Measurements from ENCODE around the gene ZKSCAN3. TPM values are rescaled to one million over a fixed set of nuclear protein-coding genes. Genes with fewer than 3 reads are reported as not detected.

Gene ZKSCAN3
- total RNA-seq, 1 donor from 2014 or later = 3.5 TPM

Other genes starting within 250 kb of the ZKSCAN3 start
- gene ZSCAN16, start 225.3 kb upstream of the ZKSCAN3 start, total RNA-seq = 4.0 TPM in 2 replicates
- 17.9 and 20.8 TPM in 2 replicates for gene ZKSCAN8, start 208.1 kb upstream of the ZKSCAN3 start, total RNA-seq
- gene ZSCAN9, start 124.7 kb upstream of the ZKSCAN3 start, total RNA-seq = 9.7 and 10.8 TPM in 2 replicates
- 4.6 and 5.0 TPM in 2 replicates for gene ZKSCAN4, start 97.7 kb upstream of the ZKSCAN3 start, total RNA-seq
- not detected in 2 replicates for gene NKAPL, start 90.7 kb upstream of the ZKSCAN3 start, total RNA-seq
- 6.1 and 7.7 TPM in 2 replicates for gene ZSCAN26, start 82.8 kb upstream of the ZKSCAN3 start, total RNA-seq
- gene PGBD1, start 68.4 kb upstream of the ZKSCAN3 start, total RNA-seq = 3.4 and 3.8 TPM in 2 replicates
- gene ZSCAN31, start 13.8 kb upstream of the ZKSCAN3 start, total RNA-seq = 1.5 and 1.9 TPM in 2 replicates
- gene ZSCAN12, start 49.8 kb downstream of the ZKSCAN3 start, total RNA-seq = 5.3 and 5.7 TPM in 2 replicates
- gene ZSCAN23, start 93.5 kb downstream of the ZKSCAN3 start, total RNA-seq = 0.48 and 0.50 TPM in 2 replicates
- not detected in 2 replicates for gene GPX6, start 165.8 kb downstream of the ZKSCAN3 start, total RNA-seq
- gene GPX5, start 175.9 kb downstream of the ZKSCAN3 start, total RNA-seq = not detected in 2 replicates

All from activated T-helper 2 cell treated with anti-CD3 and anti-CD28 coated beads, Interferon-gamma antibody, Interleukin-2, Interleukin-4, amounts not matched to agents 10 μg/mL and 5 μg/mL and 100 μg/mL, durations not matched to agents 14 hours and 24 hours and 36 hours (primary cell).